NCI-H1105 (cell line): ENCODE measurements around the gene ONECUT3.

Experiments
- DNase-seq: peaks from one replicate; lab custom pipeline; 2025; lab: John Stamatoyannopoulos, UW

ONECUT3 gene

GRCh38 chr19:1739960-1740629, 13.2 kb upstream of the ONECUT3 start:
- DNase-seq: no peak

- DNase-seq: no peak
Measured at GRCh38 chr19:1742989-1743696, 10.2 kb upstream of the ONECUT3 start.

GRCh38 chr19:1744133-1744665, 9.1 kb upstream of the ONECUT3 start:
- DNase-seq: no peak

- no peak for DNase-seq
Measured at GRCh38 chr19:1744822-1745563, 8.3 kb upstream of the ONECUT3 start.

- no peak for DNase-seq
Measured at GRCh38 chr19:1745589-1746031, 7.7 kb upstream of the ONECUT3 start.

GRCh38 chr19:1746401-1747284, 6.7 kb upstream of the ONECUT3 start:
- DNase-seq: no peak

- no peak for DNase-seq
Measured at GRCh38 chr19:1747285-1748114, 5.8 kb upstream of the ONECUT3 start.

GRCh38 chr19:1748115-1748872, 5.0 kb upstream of the ONECUT3 start:
- DNase-seq: no peak

- DNase-seq: no peak
Measured at GRCh38 chr19:1748873-1749341, 4.4 kb upstream of the ONECUT3 start.

- DNase-seq: no peak
Measured at GRCh38 chr19:1749373-1750342, 3.6 kb upstream of the ONECUT3 start.

- no peak for DNase-seq
Measured at GRCh38 chr19:1750343-1751021, 2.8 kb upstream of the ONECUT3 start.

- DNase-seq: no peak
Measured at GRCh38 chr19:1751367-1752008, 1.8 kb upstream of the ONECUT3 start.

- no peak for DNase-seq
Measured at GRCh38 chr19:1752009-1752756, 1.1 kb upstream of the ONECUT3 start.

GRCh38 chr19:1754018-1754635, 821 bp downstream of the ONECUT3 start:
- no peak for DNase-seq

- no peak for DNase-seq
Measured at GRCh38 chr19:1754636-1755466, 1.5 kb downstream of the ONECUT3 start.
